NCI-H82 treated with DMSO at 0.1 percent for 48 hours (cell line): ENCODE results near the gene TTC23.
"Not testable (repeated sequence)": the region's sequence is repeated elsewhere in the genome, so short reads cannot be mapped to it uniquely, and the experiment has no call there.

ENCODE experiments used
- DNase-seq: peaks from one replicate; lab custom pipeline; 2025; ENCODE audit not compliant: unreplicated experiment; lab: John Stamatoyannopoulos, UW

The TTC23 gene

GRCh38 chr15:99201408-99202175 lies 47.8 kb downstream of the TTC23 start:
- no peak for DNase-seq

- DNase-seq: no peak
These were observed 51.5 kb downstream of the TTC23 start for GRCh38 chr15:99197856-99198255.

DNA sequence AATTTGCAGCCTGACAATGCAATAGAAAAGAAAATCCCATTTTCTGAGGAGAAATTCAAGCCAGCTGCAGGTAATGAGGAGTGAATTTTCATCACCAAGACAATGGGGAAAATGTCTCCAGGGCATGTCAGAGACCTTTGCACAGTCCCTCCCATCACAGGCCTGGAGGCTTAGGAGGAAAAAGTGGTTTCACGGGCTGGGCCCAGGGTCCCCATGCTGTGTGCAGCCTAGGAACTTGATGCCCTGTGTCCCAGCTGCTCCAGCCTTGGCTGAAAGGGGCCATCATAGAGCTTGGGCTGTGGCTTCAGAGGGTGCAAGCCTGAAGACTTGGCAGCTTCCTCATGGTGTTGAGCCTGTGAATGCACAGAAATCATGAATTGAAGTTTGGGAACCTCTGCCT lies 57.2 kb downstream of the TTC23 start:
- DNase-seq: not testable (repeated sequence)

DNA sequence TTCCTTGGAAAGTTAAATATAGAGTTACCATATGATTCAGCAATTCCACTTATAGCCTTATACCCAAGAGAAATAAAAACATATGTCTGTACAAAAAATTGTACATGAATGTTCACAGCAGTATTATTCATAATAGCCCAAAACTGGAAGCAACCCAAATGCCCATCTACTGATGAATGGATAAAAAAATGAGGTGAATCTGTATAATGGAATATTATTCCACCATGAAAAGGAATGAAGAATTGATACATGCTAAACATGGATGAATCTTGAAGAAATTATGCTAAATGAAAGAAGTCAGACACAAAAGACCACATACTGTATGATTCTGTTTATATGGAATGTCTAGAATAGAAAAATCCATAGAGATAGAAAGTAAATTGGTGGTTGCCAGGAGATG lies 61.4 kb downstream of the TTC23 start:
- DNase-seq: no peak

DNA sequence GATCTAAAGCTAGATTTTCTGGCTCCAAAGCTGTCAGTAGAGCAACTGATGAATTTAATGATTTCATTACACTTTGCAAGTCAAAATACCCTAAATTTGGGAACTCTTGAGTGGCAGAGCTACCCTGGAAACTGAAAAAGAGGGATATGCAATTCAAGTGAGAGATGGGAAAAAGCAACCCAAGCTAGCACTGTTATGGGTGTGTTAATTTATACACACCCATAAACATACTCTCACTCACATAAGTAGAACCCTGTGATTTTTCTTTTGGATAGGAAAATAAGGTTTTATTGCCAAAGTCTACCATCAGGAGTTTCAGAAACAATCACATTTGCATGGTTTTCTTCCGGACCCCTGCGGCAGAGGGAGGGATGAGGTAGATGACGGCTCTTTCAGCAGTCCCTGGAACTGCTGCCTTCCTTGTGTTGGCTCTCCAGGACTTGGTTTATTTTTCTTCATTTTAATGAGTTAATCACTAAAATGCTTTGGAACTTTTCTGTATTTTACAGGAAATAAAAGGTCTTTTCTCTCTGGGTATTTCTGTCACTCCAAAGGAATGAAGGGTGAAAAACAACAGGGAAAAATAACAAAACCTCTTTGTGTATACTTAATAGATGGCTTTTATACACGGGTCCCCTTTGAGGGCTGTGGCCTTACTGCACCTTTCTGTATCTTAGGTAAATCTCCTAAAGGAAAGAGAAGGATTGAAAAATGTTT lies 63.8 kb downstream of the TTC23 start:
- DNase-seq: no peak

GRCh38 chr15:99182791-99183190 lies 66.6 kb downstream of the TTC23 start:
- no peak for DNase-seq

GRCh38 chr15:99181545-99181971 lies 67.8 kb downstream of the TTC23 start:
- DNase-seq: peak; percentile 50

GRCh38 chr15:99180964-99181306 lies 68.4 kb downstream of the TTC23 start:
- no peak for DNase-seq

DNA sequence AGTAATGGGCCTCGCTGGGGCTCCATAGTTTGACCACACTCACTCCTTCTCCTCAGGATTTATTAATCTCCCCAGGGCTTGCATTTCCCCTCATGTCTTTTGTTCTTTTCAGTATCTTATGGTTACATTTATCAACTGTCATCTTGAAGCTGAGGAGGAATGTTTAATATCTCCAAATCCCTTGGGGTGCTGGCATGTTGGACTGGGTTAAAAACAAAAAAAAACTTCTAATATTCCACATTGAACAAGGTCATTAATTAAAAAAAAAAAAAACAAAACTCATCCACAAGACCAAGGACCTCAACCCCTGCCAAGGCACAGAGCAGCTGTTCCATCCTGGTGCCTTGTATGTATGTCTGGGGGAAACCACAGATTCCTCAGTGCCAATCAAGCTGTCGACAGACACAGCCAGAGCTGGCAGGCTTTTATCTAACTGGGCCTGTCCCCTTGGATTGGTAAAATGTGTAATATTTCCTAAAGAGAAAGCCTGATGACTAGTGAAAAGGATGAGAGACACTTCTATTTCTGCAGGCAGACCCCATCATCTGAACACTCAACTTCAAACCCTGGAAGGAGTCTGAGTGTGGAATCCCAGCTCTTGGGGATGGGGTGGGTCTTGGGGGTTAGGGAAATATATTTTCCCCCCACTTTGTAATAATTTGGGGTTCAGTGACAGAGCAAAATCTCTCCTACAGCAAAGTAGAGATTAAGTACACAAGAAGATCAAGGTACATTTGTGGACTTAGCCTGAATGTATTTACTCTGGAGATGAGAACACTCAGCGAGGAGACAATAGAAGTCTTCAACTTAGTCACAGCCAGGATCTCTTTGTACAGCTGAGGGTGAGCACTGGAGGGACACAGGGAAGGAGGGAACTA lies 69.1 kb downstream of the TTC23 start:
- no peak for DNase-seq

DNA sequence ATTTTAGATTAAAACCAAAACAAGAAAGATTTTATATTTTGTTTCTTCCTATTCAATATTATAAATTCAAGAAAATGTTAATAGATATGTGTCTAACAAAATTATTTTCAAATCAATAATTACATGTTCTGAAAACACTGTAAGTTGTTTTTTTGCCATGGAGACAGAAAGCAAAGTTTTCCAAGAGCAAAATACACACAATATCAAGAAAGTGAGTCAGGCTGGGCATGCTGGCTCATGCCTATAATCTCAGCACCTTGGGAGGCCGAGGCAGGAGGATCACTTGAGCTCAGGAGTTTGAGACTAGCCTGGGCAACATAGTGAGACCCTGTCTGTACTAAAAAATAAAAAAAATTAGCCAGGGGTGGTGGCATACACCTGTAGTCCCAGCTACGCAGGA lies 71.7 kb downstream of the TTC23 start:
- no peak for DNase-seq

DNA sequence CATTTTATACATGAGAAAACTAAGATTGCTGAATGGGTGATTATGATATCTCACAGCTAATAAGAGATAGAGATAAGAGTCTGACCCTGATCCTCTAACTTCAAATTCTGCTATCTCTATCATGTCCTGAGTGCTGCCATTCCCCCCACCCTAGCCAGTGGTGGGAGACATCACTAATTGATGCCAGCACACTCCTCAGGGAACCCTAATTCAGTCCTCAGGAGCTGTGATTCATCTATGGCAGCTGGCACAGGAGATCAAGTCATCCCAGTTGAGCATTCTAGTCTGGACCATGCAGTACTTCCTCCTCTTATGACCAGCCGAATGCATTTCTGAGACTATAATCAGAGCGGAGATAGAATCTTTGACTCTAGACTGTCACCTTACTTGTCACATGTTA lies 72.6 kb downstream of the TTC23 start:
- no peak for DNase-seq

DNA sequence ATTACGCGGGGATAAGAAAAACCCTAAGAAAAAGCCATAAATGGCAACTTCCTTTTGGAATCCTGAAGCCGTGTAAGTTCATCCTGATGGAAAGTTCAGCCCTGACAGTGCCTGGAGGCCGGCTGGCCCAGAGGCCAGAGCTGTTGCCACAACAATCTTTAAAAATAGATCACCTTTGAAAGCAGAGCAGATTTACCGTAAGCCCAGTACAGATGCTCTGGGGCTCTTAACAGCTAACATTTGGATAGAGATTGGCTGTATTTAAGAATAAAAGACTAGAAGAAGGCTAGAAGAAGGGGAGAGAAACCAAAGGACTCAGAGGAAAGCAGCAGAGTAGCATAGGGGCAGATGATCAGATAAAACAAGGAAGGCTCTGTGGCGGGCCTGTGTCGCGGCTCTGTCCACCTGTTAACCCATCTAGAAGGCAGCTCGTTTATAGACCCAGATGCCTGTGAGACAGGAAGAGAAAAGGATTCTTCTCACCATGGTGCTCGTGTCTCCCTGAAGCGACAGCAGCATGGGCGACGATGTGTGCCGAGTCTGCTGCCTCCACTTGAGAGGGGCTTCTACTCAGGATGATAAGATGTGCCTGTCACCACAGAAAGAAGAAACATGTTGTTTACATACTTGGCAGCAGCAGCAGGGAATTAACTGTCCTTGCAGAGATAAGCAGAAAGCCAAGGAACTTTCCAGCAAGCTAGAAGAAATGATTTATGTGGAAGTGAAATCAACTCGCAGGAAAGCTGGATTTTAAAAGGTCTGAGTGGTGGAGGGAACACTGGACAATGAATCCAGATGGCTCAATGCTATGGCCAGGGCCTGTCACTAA lies 74.6 kb downstream of the TTC23 start:
- DNase-seq: no peak

DNA sequence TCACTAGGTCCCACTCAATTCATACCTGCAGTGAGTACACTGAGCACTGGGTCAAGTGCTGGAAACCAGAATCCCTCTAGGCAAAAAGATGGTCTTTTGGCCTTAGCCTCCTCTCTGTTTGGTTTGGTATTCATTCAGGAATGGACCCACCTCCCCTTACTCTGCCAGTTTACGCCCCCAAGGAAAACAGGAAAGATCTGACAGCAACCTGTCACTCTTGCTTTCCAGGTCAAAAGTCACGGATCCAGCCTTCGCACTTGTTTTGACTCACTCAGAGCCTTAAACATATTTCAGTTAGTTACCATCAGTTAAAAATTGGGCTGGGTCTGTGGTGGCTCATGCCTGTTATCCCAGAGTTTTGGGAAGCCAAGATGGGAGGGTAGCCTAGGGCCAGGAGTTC lies 76.4 kb downstream of the TTC23 start:
- no peak for DNase-seq

DNA sequence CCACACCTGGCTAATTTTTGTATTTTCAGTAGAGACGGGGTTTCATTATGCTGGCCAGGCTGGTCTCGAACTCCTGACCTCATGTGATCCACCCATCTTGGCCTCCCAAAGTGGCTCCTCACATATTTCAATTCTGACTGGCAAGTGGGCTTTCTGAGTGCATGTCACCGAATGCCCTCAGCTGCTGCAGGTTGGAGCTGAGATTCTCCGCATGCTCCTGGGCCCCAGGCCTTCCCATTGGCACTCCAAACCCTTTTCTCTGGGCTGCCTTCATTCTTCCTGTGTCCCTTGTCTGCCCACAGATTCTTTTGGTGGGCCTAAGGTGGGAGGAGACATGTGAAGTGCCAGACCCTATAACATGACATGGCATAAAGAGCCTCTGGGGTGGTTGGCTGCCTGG lies 77.2 kb downstream of the TTC23 start:
- no peak for DNase-seq

DNA sequence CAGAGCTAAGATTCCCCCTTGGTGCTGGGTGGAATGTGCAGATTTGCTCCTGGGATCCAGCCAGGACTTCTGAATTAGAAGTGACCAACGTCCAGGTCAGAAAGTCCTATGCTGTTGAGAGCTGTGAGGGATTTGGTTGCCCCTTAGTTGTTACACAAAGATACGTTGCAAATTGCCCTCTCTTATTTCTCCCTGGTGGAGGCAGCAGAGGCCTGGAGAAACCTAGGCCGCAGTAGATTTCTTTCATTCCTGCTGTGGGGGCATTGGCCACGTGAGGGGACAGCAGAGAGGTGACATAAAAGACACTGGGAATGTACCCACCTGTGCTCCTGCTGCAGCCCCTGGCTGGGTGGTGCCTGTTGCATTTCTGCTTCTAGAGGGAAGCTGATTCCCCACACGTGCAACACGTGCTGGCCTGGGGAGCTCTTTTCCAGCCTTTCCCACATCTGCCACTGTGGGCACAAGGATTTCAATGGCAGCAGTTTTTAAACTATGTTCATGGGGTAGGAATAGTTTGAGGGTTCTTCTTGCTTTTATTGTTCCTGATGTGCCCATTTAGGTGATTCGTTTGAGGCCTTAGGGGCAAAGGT lies 78.8 kb downstream of the TTC23 start:
- DNase-seq: no peak

DNA sequence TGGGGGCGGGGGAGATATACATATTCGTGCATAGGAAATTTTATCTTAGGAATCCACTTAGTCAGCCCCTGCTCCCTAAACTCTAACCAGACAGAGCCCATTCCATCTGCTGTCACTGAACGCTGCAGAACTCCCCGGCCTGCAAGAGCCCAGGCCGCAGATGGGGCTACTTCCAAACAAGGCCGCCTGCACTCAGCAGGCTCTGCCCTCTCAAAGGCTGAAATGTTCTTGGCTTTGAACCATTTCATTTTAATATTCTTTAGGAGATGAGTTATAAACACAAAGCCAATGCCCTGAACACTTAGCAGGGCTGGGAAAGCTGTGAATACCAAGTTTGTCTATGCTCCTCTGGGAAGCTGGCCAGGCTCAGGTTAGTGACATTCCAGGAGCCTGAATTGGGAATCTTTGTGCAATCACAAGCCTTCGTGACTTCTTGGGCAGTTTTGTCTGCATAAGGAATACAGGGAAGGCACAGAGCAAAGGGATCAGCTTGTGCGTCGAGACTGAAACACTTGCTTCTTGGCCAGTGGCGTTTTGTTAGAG lies 79.5 kb downstream of the TTC23 start:
- DNase-seq: no peak

DNA sequence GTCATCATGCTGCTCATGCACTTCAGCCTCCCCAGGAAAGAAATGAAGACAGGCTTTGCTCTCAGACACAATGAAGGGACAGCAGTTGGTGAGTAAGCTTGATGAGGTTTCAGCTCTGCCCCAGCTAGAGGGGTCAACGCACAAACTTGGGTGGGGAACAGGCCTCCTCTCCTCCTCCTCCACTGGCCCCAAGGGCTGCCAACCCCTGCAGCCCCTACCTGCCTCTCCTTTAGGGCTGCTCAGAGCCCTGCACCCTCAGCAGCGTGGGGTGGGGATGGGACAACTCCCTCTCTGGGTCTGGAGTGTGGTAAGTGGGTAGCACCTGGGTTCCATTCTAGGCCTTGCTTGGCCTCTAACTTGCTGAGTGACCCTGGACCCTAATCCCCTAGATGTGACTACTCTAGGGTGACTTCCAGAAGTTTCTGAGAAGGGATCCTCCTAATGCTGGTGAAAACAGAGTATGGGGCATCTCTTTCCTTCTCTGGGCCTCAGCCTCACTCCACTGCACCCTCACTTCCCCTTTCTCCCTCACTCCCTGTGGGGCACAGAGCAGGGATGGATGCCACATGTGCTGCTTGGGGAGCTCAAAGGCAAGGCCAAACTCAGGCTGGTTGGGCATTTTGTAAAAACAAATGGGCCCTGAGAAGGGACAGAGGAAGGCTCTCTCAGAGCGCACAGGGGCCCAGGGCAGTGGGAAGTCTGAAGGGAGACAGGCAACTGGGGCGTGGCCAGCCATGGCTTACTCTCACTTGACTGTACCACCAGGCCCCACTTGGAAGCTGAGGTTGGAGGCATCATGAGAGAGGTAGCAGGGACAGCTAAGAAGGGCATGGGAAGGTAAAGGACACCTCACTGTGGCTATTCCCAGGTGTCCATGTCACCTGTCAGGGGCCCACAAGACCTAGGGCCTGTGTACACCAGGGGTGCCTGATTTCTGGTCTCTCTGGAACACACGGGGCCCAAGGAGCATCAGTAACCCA lies 80.5 kb downstream of the TTC23 start:
- DNase-seq: no peak

DNA sequence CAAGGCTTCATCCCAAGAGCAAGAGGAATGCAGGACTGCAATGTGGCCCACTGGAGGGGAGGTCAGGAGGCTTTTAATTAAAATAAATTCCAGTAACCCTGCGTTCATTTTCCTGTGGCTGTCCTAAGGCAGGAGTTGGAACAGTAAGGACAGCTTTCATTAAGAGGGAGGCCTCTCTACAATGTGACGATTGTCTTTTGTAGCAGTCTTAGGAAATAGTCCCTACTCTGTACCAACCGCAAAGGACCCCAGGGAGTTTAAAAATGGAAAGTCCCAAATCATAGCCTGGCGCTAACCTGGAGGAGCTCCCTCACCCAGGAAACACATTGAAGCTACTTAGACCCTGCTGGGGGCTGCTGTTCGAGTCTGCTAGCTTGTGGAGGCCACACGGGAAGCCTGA lies 81.7 kb downstream of the TTC23 start:
- no peak for DNase-seq

- no peak for DNase-seq
These were observed 82.2 kb downstream of the TTC23 start for GRCh38 chr15:99167201-99167600.
